Tibial artery (tissue), 4 donors: ENCODE results near the gene DENND2D.
A peak's percentile ranks its signal among the peaks of the same experiment; 100 is the strongest.

Source experiments
- DNase-seq, 2 donors: peaks; one replicate each; pipeline ENCODE4 v3.0.0-alpha.2; 2019
- H3K27ac ChIP-seq, 2 donors: fragments of 200-600 bp; sonication (generic) in 1 of 2; 1 replicate in 1 of 2; 2 replicates in 1 of 2; pipeline ENCODE4 v1.5.1; 2018 to 2019; ENCODE audit warnings: mild to moderate bottlenecking in 1 of 2
- H3K27me3 ChIP-seq, 2 donors: fragments of 200-600 bp; sonication (generic) in 1 of 2; one replicate each; pipeline versions ENCODE4 v1.5.1 to v1.6.0; 2016 to 2019
- H3K36me3 ChIP-seq, 3 donors: fragments of 200-600 bp; sonication (generic) in 2 of 3; one replicate each; pipeline ENCODE4 v1.5.1; 2016 to 2019; ENCODE audit warnings: mild to moderate bottlenecking in 2 of 3
- H3K4me1 ChIP-seq, 4 donors: fragments of 200-600 bp; sonication (generic) in 2 of 4; 1 replicate in 3 of 4; 2 replicates in 1 of 4; pipeline ENCODE4 v1.5.1; 2016 to 2019
- H3K4me3 ChIP-seq, 2 donors: fragments of 200-600 bp; sonication (generic) in 1 of 2; 1 replicate in 1 of 2; 2 replicates in 1 of 2; pipeline ENCODE4 v1.5.1; 2018 to 2019; ENCODE audit warnings: mild to moderate bottlenecking in 2 of 2
- H3K9me3 ChIP-seq, 3 donors: fragments of 200-600 bp; sonication (generic) in 1 of 3; one replicate each; pipeline ENCODE4 v1.5.1; 2016 to 2019
- CTCF ChIP-seq, 2 experiments: fragments of 200-600 bp in 1 of 2; fragments of 450-650 bp in 1 of 2; IDR thresholded peaks; one replicate each; pipeline ENCODE4 v1.5.1; 2017 to 2019; ENCODE audit warnings: antibody characterized with exemption in 2 of 2, mild to moderate bottlenecking in 1 of 2, moderate library complexity in 1 of 2
- intact Hi-C: fragments of 100-400 bp; cut with DNase I; formaldehyde crosslinking; loops from one replicate; pipeline ENCODE4 v1.15.0; 2023; ENCODE audit warnings: low total_unique reads

DENND2D gene

GRCh38 chr1:111225091-111225490 is 24.6 kb upstream of the DENND2D start:
- no peaks in the 10 kb centered on the region for H3K9me3 ChIP-seq
- no peak overlapping the region for H3K27ac ChIP-seq
- no peak for DNase-seq
- no peaks in the 10 kb centered on the region for H3K27me3 ChIP-seq
- intact Hi-C loops: no loop called here
- no peak overlapping the region for H3K4me3 ChIP-seq
- no peaks in the 10 kb centered on the region for H3K36me3 ChIP-seq
- peaks cover 0 to 30% (median 21%) of the 10 kb centered on the region in 4 donors for H3K4me1 ChIP-seq
- no peak for TF ChIP-seq CTCF (IDR thresholded peaks at IDR 0.05)

- DNase-seq: no peak
- TF ChIP-seq CTCF (IDR thresholded peaks at IDR 0.05): peak in 1 of 2 experiments; percentile 1
- no peaks in the 10 kb centered on the region for H3K27me3 ChIP-seq
- H3K27ac ChIP-seq: no peak overlapping the region
- H3K4me3 ChIP-seq: no peak overlapping the region
- peaks cover 0 to 21% (median 13%) of the 10 kb centered on the region in 4 donors for H3K4me1 ChIP-seq
- intact Hi-C loops: loop anchor here (5.0 kb wide), 1 partner anchor 179 kb away; no protein-coding TSS in a partner anchor
- H3K9me3 ChIP-seq: no peaks in the 10 kb centered on the region
- no peaks in the 10 kb centered on the region for H3K36me3 ChIP-seq
Measured at GRCh38 chr1:111223126-111223685, 22.8 kb upstream of the DENND2D start.

- peak; percentile 78 to 88 for TF ChIP-seq CTCF (IDR thresholded peaks at IDR 0.05)
- no peaks in the 10 kb centered on the region for H3K27me3 ChIP-seq
- DNase-seq: peak; percentile 57 to 79
- no peak overlapping the region for H3K27ac ChIP-seq
- no peaks in the 10 kb centered on the region for H3K9me3 ChIP-seq
- H3K4me3 ChIP-seq: no peak overlapping the region
- peaks cover 0 to 14% (median 6%) of the 10 kb centered on the region in 4 donors for H3K4me1 ChIP-seq
- intact Hi-C loops: loop anchor here (5.0 kb wide), 1 partner anchor 180 kb away; no protein-coding TSS in a partner anchor
- no peaks in the 10 kb centered on the region for H3K36me3 ChIP-seq
Measured at GRCh38 chr1:111222308-111223125, 22.1 kb upstream of the DENND2D start.

GRCh38 chr1:111221633-111222291 is 21.3 kb upstream of the DENND2D start:
- Histone ChIP-seq H3K27ac (no peak overlapping the region), H3K36me3 (no peaks in the 10 kb centered on the region), H3K27me3 (no peaks in the 10 kb centered on the region), H3K4me3 (no peak overlapping the region), H3K9me3 (no peaks in the 10 kb centered on the region), H3K4me1 (peaks cover 0 to 9% (median 4%) of the 10 kb centered on the region in 4 donors)
- intact Hi-C loops: loop anchor here (5.0 kb wide), 1 partner anchor 181 kb away; no protein-coding TSS in a partner anchor
- no peak for DNase-seq
- TF ChIP-seq CTCF (IDR thresholded peaks at IDR 0.05): no peak

- no peaks in the 10 kb centered on the region for H3K9me3 ChIP-seq
- H3K27ac ChIP-seq: no peak overlapping the region
- no peak for DNase-seq
- no peaks in the 10 kb centered on the region for H3K36me3 ChIP-seq
- peaks cover 0 to 9% (median 4%) of the 10 kb centered on the region in 4 donors for H3K4me1 ChIP-seq
- H3K27me3 ChIP-seq: no peaks in the 10 kb centered on the region
- H3K4me3 ChIP-seq: no peak overlapping the region
- intact Hi-C loops: loop anchor here (5.0 kb wide), 1 partner anchor 181 kb away; no protein-coding TSS in a partner anchor
- no peak for TF ChIP-seq CTCF (IDR thresholded peaks at IDR 0.05)
Measured at GRCh38 chr1:111221276-111221632, 20.8 kb upstream of the DENND2D start.
